BJ (cell line): Measurements from ENCODE around the gene LAMA2. TPM values are rescaled to one million over a fixed set of nuclear protein-coding genes. Genes with fewer than 3 reads are reported as not detected.

ENCODE experiments used
- CTCF ChIA-PET: fragments of 350-600 bp; formaldehyde crosslinking; extraction: SDS; loops from one replicate; lab custom pipeline; 2021; ENCODE audit warnings: antibody characterized with exemption, inconsistent platforms; lab: Yijun Ruan, JAX
- POLR2A ChIA-PET: fragments of 300-600 bp; sonication (Branson Sonifier 250); formaldehyde crosslinking; extraction: SDS; loops from one replicate; lab custom pipeline; 2021; ENCODE audit warnings: antibody characterized with exemption; lab: Charles Lee
- DNase-seq: peaks from one replicate; pipeline ENCODE4 v3.0.0-alpha.2; 2011; ENCODE audit warnings: low read depth
- H3K27me3 ChIP-seq: 2 replicates; pipeline ENCODE4 v1.6.0; 2011; ENCODE audit warnings: low read length; ENCODE audit not compliant: control insufficient read depth, insufficient read depth
- H3K36me3 ChIP-seq: 2 replicates; pipeline ENCODE4 v1.5.1; 2011; ENCODE audit warnings: low read length; ENCODE audit not compliant: control insufficient read depth, insufficient read depth
- H3K4me3 ChIP-seq: 2 replicates; pipeline ENCODE4 v1.5.1; 2011; ENCODE audit warnings: low read depth, mild to moderate bottlenecking, control low read depth, low read length
- polyA plus RNA-seq: library from polyadenylated mRNA; depleted of rRNA; stranded (reverse); fragments of >200 nt; gene quantifications from 2 replicates; pipeline ENCODE4 v1.2.3, GENCODE V29; 2011
- TF ChIP-seq, protein P1 (sequence below): IDR thresholded peaks from 2 replicates; pipeline ENCODE4 v1.5.1; 2011; ENCODE audit warnings: low read depth, mild to moderate bottlenecking, control low read depth, inconsistent platforms, low read length, moderate library complexity; ENCODE audit not compliant: insufficient read depth

LAMA2 gene
- polyA plus RNA-seq, 1 experiment: 50.0 TPM

GRCh38 chr6:128886706-128887105, 3.8 kb downstream of the LAMA2 start:
- CTCF ChIA-PET: interaction anchor here (1.1 kb wide), 1 partner anchor 402 kb away, joined by 3 read pairs; no protein-coding TSS in a partner anchor
- POLR2A ChIA-PET: no interaction called here
- H3K4me3 ChIP-seq: no peak overlapping the region
- H3K27me3 ChIP-seq: no peaks in the 10 kb centered on the region
- no peaks in the 10 kb centered on the region for H3K36me3 ChIP-seq
- TF ChIP-seq, protein P1, sequence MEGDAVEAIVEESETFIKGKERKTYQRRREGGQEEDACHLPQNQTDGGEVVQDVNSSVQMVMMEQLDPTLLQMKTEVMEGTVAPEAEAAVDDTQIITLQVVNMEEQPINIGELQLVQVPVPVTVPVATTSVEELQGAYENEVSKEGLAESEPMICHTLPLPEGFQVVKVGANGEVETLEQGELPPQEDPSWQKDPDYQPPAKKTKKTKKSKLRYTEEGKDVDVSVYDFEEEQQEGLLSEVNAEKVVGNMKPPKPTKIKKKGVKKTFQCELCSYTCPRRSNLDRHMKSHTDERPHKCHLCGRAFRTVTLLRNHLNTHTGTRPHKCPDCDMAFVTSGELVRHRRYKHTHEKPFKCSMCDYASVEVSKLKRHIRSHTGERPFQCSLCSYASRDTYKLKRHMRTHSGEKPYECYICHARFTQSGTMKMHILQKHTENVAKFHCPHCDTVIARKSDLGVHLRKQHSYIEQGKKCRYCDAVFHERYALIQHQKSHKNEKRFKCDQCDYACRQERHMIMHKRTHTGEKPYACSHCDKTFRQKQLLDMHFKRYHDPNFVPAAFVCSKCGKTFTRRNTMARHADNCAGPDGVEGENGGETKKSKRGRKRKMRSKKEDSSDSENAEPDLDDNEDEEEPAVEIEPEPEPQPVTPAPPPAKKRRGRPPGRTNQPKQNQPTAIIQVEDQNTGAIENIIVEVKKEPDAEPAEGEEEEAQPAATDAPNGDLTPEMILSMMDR: no peak
- no peak for DNase-seq

GRCh38 chr6:128888444-128889175, 5.7 kb downstream of the LAMA2 start:
- Histone ChIP-seq H3K36me3 (no peaks in the 10 kb centered on the region), H3K27me3 (no peaks in the 10 kb centered on the region), H3K4me3 (no peak overlapping the region)
- TF ChIP-seq, protein P1: no peak
- CTCF ChIA-PET: no interaction called here
- POLR2A ChIA-PET: no interaction called here
- DNase-seq: no peak

- Histone ChIP-seq H3K4me3 (no peak overlapping the region), H3K36me3 (no peaks in the 10 kb centered on the region), H3K27me3 (no peaks in the 10 kb centered on the region)
- TF ChIP-seq, protein P1: no peak
- ChIA-PET CTCF (no interaction called here), POLR2A (no interaction called here)
- DNase-seq: no peak
Observed at GRCh38 chr6:128889870-128890269, 6.9 kb downstream of the LAMA2 start.

- Histone ChIP-seq H3K36me3 (no peaks in the 10 kb centered on the region), H3K4me3 (no peak overlapping the region), H3K27me3 (no peaks in the 10 kb centered on the region)
- ChIA-PET CTCF (no interaction called here), POLR2A (no interaction called here)
- DNase-seq: no peak
- TF ChIP-seq, protein P1: no peak
Observed at GRCh38 chr6:128892079-128892478, 9.1 kb downstream of the LAMA2 start.

GRCh38 chr6:128899341-128900050, 16.6 kb downstream of the LAMA2 start:
- H3K36me3 ChIP-seq: no peaks in the 10 kb centered on the region
- TF ChIP-seq, protein P1: no peak
- POLR2A ChIA-PET: no interaction called here
- CTCF ChIA-PET: interaction anchor here (0.9 kb wide), 1 partner anchor 10 kb away, joined by 4 read pairs; no protein-coding TSS in a partner anchor
- no peaks in the 10 kb centered on the region for H3K27me3 ChIP-seq
- no peak overlapping the region for H3K4me3 ChIP-seq
- DNase-seq: no peak
